GM23248 (cell line): ENCODE results near the gene CLRN2.

ENCODE experiments used
- EZH2 ChIP-seq: fragments of 200-600 bp; sonication (generic); IDR thresholded peaks from 2 replicates; pipeline ENCODE4 v1.6.1; 2018; ENCODE audit warnings: antibody characterized with exemption, mild to moderate bottlenecking; ENCODE audit not compliant: insufficient read depth, poor library complexity, severe bottlenecking
- EZH2phosphoT487 ChIP-seq: fragments of 200-600 bp; sonication (generic); IDR thresholded peaks from 2 replicates; pipeline ENCODE4 v1.6.1; 2018; ENCODE audit warnings: antibody characterized with exemption, moderate library complexity, mild to moderate bottlenecking, low read depth; ENCODE audit not compliant: insufficient read depth

- TF ChIP-seq EZH2 (no peak), EZH2phosphoT487 (no peak)
Measured at GRCh38 chr4:17556498-17556897, 41.5 kb downstream of the CLRN2 start.
